HG03175 (cell line): ENCODE data around the gene CCDC74B.
A peak's percentile ranks its signal among the peaks of the same experiment; 100 is the strongest.
"Not testable (repeated sequence)": the region's sequence is repeated elsewhere in the genome, so short reads cannot be mapped to it uniquely, and the experiment has no call there.

Source experiments
- ATAC-seq: cut with Tn5 transposase; IDR thresholded peaks from one replicate; pipeline ENCODE4 v1.9.1; 2021; ENCODE audit warnings: mild to moderate bottlenecking, moderate library complexity; ENCODE audit not compliant: unreplicated experiment

The CCDC74B gene

GRCh38 chr2:130145006-130145414 is at the start of gene CCDC74B:
Gene CCDC74B (minus strand): TSS chr2:130145112. CDS start chr2:130144996, 116 bp downstream.
- peak; percentile 84 for ATAC-seq

GRCh38 chr2:130193824-130194223 is 48.9 kb upstream of the CCDC74B start:
- ATAC-seq, result not testable (repeated sequence)

GRCh38 chr2:130192451-130192850 is 47.5 kb upstream of the CCDC74B start:
- not testable (repeated sequence) for ATAC-seq

GRCh38 chr2:130191319-130191718 is 46.4 kb upstream of the CCDC74B start:
- ATAC-seq, result not testable (repeated sequence)

GRCh38 chr2:130190237-130190636 is 45.3 kb upstream of the CCDC74B start:
- no peak for ATAC-seq

GRCh38 chr2:130188958-130189357 is 44.0 kb upstream of the CCDC74B start:
- ATAC-seq, result not testable (repeated sequence)

GRCh38 chr2:130187859-130188792 is 43.2 kb upstream of the CCDC74B start:
- ATAC-seq, result not testable (repeated sequence)

GRCh38 chr2:130187268-130187667 is 42.4 kb upstream of the CCDC74B start:
- ATAC-seq, result no peak

- no peak for ATAC-seq
Measured at GRCh38 chr2:130186391-130186790, 41.5 kb upstream of the CCDC74B start.

- ATAC-seq, result no peak
Measured at GRCh38 chr2:130185896-130186295, 41.0 kb upstream of the CCDC74B start.

- no peak for ATAC-seq
Measured at GRCh38 chr2:130185436-130185835, 40.5 kb upstream of the CCDC74B start.

- ATAC-seq, result no peak
Measured at GRCh38 chr2:130183512-130184373, 38.8 kb upstream of the CCDC74B start.

- peak; percentile 19 for ATAC-seq
Measured at GRCh38 chr2:130182826-130183511, 38.1 kb upstream of the CCDC74B start.

GRCh38 chr2:130181880-130182682 is 37.2 kb upstream of the CCDC74B start, which contains the start of gene MZT2B:
Gene MZT2B (plus strand): TSS chr2:130182262. CDS start chr2:130182283, 21 bp downstream.
- peak; percentile 85 for ATAC-seq

- ATAC-seq, result peak; percentile 63
Measured at GRCh38 chr2:130181325-130181879, 36.5 kb upstream of the CCDC74B start, which contains the start of gene SMPD4. Gene SMPD4 (minus strand): TSS chr2:130181602. CDS start chr2:130176592, 5,010 bp downstream.

GRCh38 chr2:130180404-130181324 is 35.8 kb upstream of the CCDC74B start:
- not testable (repeated sequence) for ATAC-seq

- ATAC-seq, result not testable (repeated sequence)
Measured at GRCh38 chr2:130174866-130175265, 30.0 kb upstream of the CCDC74B start.

GRCh38 chr2:130169896-130170295 is 25.0 kb upstream of the CCDC74B start:
- no peak for ATAC-seq
